GM21786 (cell line): ENCODE measurements around the gene TESK2.

Experiments
- ATAC-seq: cut with Tn5 transposase; IDR thresholded peaks from one replicate; pipeline ENCODE4 v1.9.1; 2021; ENCODE audit not compliant: unreplicated experiment

The TESK2 gene

GRCh38 chr1:45339789-45340558 is 151.0 kb downstream of the TESK2 start, which contains the start of the genes MUTYH and TOE1:
Gene MUTYH (minus strand): TSS chr1:45340440. CDS start chr1:45334505, 5,935 bp downstream.
Gene TOE1 (plus strand): TSS chr1:45340170. CDS start chr1:45340253, 83 bp downstream.
- peak; percentile 82 for ATAC-seq

GRCh38 chr1:45337630-45338325 is 153.2 kb downstream of the TESK2 start:
- no peak for ATAC-seq

- no peak for ATAC-seq
Observed at GRCh38 chr1:45335855-45336324, 155.1 kb downstream of the TESK2 start.

- ATAC-seq = no peak
Observed at GRCh38 chr1:45334308-45335245, 156.4 kb downstream of the TESK2 start.

- no peak for ATAC-seq
Observed at GRCh38 chr1:45332346-45332720, 158.6 kb downstream of the TESK2 start.

- ATAC-seq = no peak
Observed at GRCh38 chr1:45331436-45332345, 159.3 kb downstream of the TESK2 start.

- ATAC-seq = no peak
Observed at GRCh38 chr1:45329445-45329844, 161.5 kb downstream of the TESK2 start.

GRCh38 chr1:45328680-45329079 is 162.3 kb downstream of the TESK2 start:
- ATAC-seq = no peak

- ATAC-seq = no peak
Observed at GRCh38 chr1:45327644-45328515, 163.1 kb downstream of the TESK2 start.

GRCh38 chr1:45326627-45327623 is 164.0 kb downstream of the TESK2 start, which contains the start of gene HPDL:
Gene HPDL (plus strand): TSS chr1:45326895. CDS start chr1:45327149, 254 bp downstream.
- ATAC-seq = peak; percentile 51

GRCh38 chr1:45325851-45326506 is 165.0 kb downstream of the TESK2 start:
- ATAC-seq = no peak

GRCh38 chr1:45322486-45323040 is 168.4 kb downstream of the TESK2 start:
- no peak for ATAC-seq

- ATAC-seq = no peak
Observed at GRCh38 chr1:45321444-45321843, 169.5 kb downstream of the TESK2 start.

- ATAC-seq = no peak
Observed at GRCh38 chr1:45319761-45320160, 171.2 kb downstream of the TESK2 start.

GRCh38 chr1:45317166-45317565 is 173.8 kb downstream of the TESK2 start:
- no peak for ATAC-seq

- ATAC-seq = no peak
Observed at GRCh38 chr1:45314266-45314665, 176.7 kb downstream of the TESK2 start.

GRCh38 chr1:45306905-45307304 is 184.1 kb downstream of the TESK2 start:
- ATAC-seq = no peak
